GM18498 (cell line): ENCODE data around the gene COX4I2.
"Not testable (repeated sequence)": the region's sequence is repeated elsewhere in the genome, so short reads cannot be mapped to it uniquely, and the experiment has no call there.

Experiments
- ATAC-seq: cut with Tn5 transposase; IDR thresholded peaks from one replicate; pipeline ENCODE4 v1.9.1; 2021; ENCODE audit warnings: mild to moderate bottlenecking, moderate library complexity; ENCODE audit not compliant: unreplicated experiment

The COX4I2 gene

GRCh38 chr20:31607640-31608250, 30.0 kb upstream of the COX4I2 start:
- no peak for ATAC-seq

GRCh38 chr20:31608251-31608945, 29.3 kb upstream of the COX4I2 start:
- no peak for ATAC-seq

GRCh38 chr20:31612271-31612640, 25.5 kb upstream of the COX4I2 start:
- ATAC-seq = not testable (repeated sequence)

GRCh38 chr20:31615416-31615815, 22.3 kb upstream of the COX4I2 start:
- no peak for ATAC-seq

- peak; percentile 48 for ATAC-seq
These were observed 20.1 kb upstream of the COX4I2 start for GRCh38 chr20:31617432-31618104.

DNA sequence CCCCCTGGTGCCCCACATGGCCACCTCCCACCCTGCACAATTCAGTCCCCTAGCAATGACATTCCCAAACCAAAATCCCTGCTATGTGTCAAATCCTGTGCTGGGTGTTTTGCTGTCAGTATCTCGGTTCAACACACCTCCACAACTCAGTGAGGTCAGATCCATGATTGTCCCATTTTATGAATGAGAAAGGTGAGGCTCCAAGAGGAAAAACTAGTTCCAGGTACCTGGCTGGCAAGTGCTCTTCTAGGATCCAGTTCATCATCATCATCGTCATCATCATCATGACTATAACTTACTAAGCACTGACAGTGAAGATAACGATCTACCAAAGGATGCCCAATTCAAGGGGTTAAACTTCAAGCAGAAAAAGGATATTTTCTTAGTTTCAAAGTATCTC, 17.5 kb upstream of the COX4I2 start:
- no peak for ATAC-seq

GRCh38 chr20:31623123-31623505, 14.6 kb upstream of the COX4I2 start:
- ATAC-seq = not testable (repeated sequence)

GRCh38 chr20:31626534-31626933, 11.2 kb upstream of the COX4I2 start:
- ATAC-seq = not testable (repeated sequence)

DNA sequence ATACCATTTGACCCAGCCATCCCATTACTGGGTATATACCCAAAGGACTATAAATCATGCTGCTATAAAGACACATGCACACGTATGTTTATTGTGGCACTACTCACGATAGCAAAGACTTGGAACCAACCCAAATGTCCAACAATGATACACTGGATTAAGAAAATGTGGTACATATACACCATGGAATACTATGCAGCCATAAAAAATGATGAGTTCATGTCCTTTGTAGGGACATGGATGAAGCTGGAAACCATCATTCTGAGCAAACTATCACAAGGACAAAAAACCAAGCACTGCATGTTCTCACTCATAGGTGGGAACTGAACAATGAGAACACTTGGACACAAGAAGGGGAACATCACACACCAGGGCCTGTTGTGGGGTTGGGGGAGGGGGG, 9.7 kb upstream of the COX4I2 start:
- ATAC-seq = not testable (repeated sequence)

GRCh38 chr20:31630187-31630790, 7.4 kb upstream of the COX4I2 start:
- no peak for ATAC-seq

GRCh38 chr20:31632548-31633338, 5.0 kb upstream of the COX4I2 start:
- no peak for ATAC-seq

DNA sequence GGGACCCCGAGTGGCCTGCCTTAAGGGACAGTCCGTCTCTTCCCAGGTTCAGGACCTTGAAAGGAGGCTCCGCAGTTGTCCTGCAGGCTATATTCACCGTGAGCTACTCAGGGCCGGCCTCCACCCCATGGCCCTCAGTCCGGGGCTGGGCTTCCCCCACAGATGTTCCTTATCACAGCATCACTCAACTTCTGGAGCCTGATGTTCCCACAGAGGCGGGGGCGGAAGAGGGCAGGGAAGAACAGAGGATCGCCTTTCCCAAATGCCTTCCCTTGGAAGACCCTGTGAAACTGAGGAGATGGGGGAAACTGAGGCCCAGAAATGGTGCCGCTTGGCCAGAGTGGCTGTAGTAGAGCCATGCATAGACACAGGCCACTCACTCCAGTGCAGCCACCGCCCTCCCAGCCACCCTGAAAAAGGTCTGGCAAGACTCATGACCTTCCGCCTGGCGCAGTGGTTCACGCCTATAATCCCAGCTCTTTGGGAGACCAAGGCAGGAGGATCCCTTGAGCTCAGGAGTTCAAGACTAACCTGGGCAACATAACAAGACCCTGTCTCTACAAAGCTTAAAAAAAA, 4.3 kb upstream of the COX4I2 start:
- no peak for ATAC-seq

- no peak for ATAC-seq
These were observed 605 bp downstream of the COX4I2 start for GRCh38 chr20:31638317-31638716.

DNA sequence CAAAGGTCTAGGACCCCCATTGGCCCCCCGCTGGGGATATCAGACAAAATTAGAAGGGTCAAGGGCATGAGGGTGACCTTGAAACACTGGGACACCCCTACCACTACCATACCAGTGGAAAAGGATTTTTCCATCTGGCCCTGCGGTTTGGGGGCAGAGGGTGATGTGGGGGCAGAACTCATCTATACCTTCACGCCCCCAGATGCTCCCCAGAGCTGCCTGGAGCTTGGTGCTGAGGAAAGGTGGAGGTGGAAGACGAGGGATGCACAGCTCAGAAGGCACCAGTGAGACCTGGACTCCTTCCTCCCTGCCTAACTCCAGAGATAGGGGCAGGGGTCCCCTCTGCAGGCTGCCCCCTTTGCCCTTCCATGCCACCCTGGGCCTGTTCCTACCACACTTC, 1.1 kb downstream of the COX4I2 start:
- ATAC-seq = no peak

GRCh38 chr20:31640259-31640658, 2.5 kb downstream of the COX4I2 start:
- ATAC-seq = no peak

- ATAC-seq = no peak
These were observed 3.7 kb downstream of the COX4I2 start for GRCh38 chr20:31641391-31641790.

DNA sequence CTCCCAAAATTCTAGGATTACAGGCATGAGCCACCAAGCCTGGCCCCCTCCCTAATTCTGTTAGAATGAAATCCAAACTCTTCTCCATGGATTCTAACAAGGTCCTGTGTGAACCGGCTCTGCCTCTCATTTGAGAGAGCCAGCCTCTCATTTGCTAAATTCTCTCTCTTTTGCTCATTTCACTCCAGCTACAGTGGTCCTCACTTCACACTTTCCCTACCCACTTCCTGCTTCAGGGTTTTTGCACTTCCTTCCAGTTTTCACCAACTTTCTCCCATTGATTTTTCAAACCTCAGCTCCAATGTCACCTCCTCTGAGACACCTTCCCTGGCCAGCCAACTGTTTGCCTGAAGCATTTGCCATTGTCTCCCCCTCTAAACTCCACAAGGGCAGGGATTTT, 5.1 kb downstream of the COX4I2 start:
- no peak for ATAC-seq

DNA sequence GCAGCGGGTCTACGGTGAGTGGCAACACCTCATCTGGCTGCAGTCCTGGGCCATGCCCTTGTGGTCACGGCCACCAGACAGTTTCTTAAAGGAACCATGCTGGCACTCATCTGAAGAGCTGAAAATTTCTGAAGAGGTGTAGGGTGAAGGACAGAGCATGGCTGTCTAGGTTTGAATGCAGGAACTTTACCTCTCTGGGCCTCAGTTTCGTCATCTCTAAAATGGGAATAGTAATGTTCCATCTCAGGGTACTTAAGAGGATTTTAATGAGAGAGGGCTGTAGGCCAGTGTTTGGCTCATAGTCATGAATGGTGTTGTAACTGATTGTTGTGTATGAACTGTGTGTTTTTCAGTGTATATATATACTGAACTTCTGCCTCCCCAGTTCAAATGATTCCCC, 5.8 kb downstream of the COX4I2 start:
- ATAC-seq = no peak

- ATAC-seq = no peak
These were observed 7.0 kb downstream of the COX4I2 start for GRCh38 chr20:31644701-31645100.

- not testable (repeated sequence) for ATAC-seq
These were observed 10.4 kb downstream of the COX4I2 start for GRCh38 chr20:31648104-31648503.

- no peak for ATAC-seq
These were observed 15.2 kb downstream of the COX4I2 start for GRCh38 chr20:31652917-31653396.
